Smooth muscle cell of trachea (primary cell): Measurements from ENCODE around the gene PICALM. TPM values are rescaled to one million over a fixed set of nuclear protein-coding genes. Genes with fewer than 3 reads are reported as not detected.

ENCODE experiments used
- total RNA-seq: library from RNA; depleted of rRNA; stranded (reverse); fragments of >200 nt; gene quantifications from 2 replicates; pipeline ENCODE4 v1.2.1, GENCODE V29; 2014

Gene PICALM, protein sequence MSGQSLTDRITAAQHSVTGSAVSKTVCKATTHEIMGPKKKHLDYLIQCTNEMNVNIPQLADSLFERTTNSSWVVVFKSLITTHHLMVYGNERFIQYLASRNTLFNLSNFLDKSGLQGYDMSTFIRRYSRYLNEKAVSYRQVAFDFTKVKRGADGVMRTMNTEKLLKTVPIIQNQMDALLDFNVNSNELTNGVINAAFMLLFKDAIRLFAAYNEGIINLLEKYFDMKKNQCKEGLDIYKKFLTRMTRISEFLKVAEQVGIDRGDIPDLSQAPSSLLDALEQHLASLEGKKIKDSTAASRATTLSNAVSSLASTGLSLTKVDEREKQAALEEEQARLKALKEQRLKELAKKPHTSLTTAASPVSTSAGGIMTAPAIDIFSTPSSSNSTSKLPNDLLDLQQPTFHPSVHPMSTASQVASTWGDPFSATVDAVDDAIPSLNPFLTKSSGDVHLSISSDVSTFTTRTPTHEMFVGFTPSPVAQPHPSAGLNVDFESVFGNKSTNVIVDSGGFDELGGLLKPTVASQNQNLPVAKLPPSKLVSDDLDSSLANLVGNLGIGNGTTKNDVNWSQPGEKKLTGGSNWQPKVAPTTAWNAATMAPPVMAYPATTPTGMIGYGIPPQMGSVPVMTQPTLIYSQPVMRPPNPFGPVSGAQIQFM
- 275 and 290 TPM in 2 replicates for total RNA-seq

GRCh38 chr11:86068951-86069407 is at the start of gene PICALM:
Gene PICALM (minus strand): TSS chr11:86069084. CDS start chr11:86068780, 304 bp downstream.

Other genes starting within 250 kb of the PICALM start
- gene CCDC83, start 213.7 kb downstream of the PICALM start, total RNA-seq = not detected in 2 replicates
- 15.1 and 26.5 TPM in 2 replicates for gene EED, start 175.7 kb upstream of the PICALM start, total RNA-seq
- 57.9 and 68.5 TPM in 2 replicates for gene HIKESHI, start 233.2 kb upstream of the PICALM start, total RNA-seq